Right ventricle myocardium inferior (tissue), 1 donor: ENCODE results near the gene IFNG-AS1. TPM values are rescaled to one million over a fixed set of nuclear protein-coding genes. Genes with fewer than 3 reads are reported as not detected.

Experiments
- total RNA-seq: library from RNA; stranded (reverse); fragmentation: NEBNext Ultra II Directional; extraction: Animal tissue kit (Norgen Biotek cat#: 25700); gene quantifications from one replicate; pipeline ENCODE4 v1.2.1, GENCODE V29; 2021
- donor health status: DM: no; HTN: yes; CAD: no; lungs with severe emphysema.

Gene IFNG-AS1
- total RNA-seq, 1 donor from 2014 or later = not detected

Other genes with a start within 250 kb of the IFNG-AS1 start
- not detected for gene IFNG, start 170.3 kb downstream of the IFNG-AS1 start, total RNA-seq
- gene IL26, start 236.4 kb downstream of the IFNG-AS1 start, total RNA-seq = not detected